ENCODE results near the gene PRKCA.
"Not testable (repeated sequence)": the region's sequence is repeated elsewhere in the genome, so short reads cannot be mapped to it uniquely, and the experiment has no call there.

PRKCA gene

DNA sequence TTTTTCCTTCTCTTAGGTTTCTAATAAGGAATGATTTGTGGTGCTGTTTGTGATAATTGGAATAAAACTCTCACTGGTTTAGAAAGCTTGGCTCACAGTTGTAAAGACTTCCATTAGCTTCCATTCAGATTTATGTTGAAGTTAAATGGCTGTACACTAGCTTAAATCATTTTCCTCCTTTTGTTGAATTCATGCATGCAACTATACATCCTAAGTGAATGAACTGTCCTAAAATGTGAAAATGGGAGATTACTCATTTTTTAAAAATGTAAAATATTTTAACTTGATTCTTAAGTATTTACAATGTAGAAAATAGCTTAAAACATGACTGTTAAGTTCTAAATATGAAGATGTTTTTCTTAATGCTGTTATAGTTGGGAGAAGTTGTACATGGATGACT is 15.2 kb downstream of the PRKCA start:
- no peak for TF ChIP-seq CTCF (conservative IDR thresholded peaks at IDR 0.05; ENCODE audit: low read depth, low read length)
- Histone ChIP-seq H3K27ac (no peak overlapping the region), H2AFZ (ENCODE audit: low read depth) (no peak overlapping the region)

GRCh38 chr17:66319226-66319625 is 16.8 kb downstream of the PRKCA start:
- Histone ChIP-seq H2AFZ (ENCODE audit: low read depth) (no peak overlapping the region), H3K4me3 (IDR thresholded peaks at IDR 0.05; ENCODE audit: insufficient read depth, low read depth, low read length) (no peak overlapping the region), H3K4me2 (no peak overlapping the region), H4K20me1 (ENCODE audit: insufficient read depth) (no peaks in the 10 kb centered on the region), H3K79me2 (ENCODE audit: insufficient read depth, low read depth) (no peaks in the 10 kb centered on the region), H3K36me3 (ENCODE audit: insufficient read depth) (no peaks in the 10 kb centered on the region), H3K9ac (no peak overlapping the region), H3K27me3 (ENCODE audit: insufficient read depth, low read depth) (no peaks in the 10 kb centered on the region), H3K4me1 (ENCODE audit: low read depth, poor library complexity, severe bottlenecking) (no peaks in the 10 kb centered on the region), H3K27ac (no peak overlapping the region)
- no peak for TF ChIP-seq CTCF (conservative IDR thresholded peaks at IDR 0.05; ENCODE audit: low read depth, low read length)

More for the DNA sequence above, 15.2 kb downstream of the PRKCA start:
- Histone ChIP-seq H3K4me2 (no peak overlapping the region), H3K27me3 (ENCODE audit: insufficient read depth, low read depth) (no peaks in the 10 kb centered on the region), H3K4me1 (ENCODE audit: low read depth, poor library complexity, severe bottlenecking) (no peaks in the 10 kb centered on the region), H3K36me3 (ENCODE audit: insufficient read depth) (no peaks in the 10 kb centered on the region), H3K79me2 (ENCODE audit: insufficient read depth, low read depth) (no peaks in the 10 kb centered on the region), H3K9ac (no peak overlapping the region), H4K20me1 (ENCODE audit: insufficient read depth) (no peaks in the 10 kb centered on the region), H3K4me3 (IDR thresholded peaks at IDR 0.05; ENCODE audit: insufficient read depth, low read depth, low read length) (no peak overlapping the region)

DNA sequence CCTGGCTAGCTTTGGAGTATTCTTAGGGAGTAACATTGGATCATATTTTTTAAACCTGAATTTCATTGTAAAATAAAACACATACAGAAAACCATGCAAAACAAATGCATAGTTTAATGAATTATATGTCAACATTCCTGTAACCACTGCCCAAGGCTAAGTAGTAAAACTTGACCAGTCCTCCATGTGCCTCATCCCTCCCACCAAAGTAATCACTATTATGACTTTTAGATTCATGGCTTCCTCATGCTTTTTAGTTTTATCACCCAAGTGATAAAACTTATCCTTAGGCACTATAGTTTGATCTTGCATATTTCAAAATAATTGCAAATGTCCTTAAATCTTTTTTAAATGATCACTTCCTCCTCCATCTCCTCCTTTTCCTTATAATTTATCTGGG is 20.4 kb downstream of the PRKCA start:
- H3K9ac ChIP-seq: no peak overlapping the region
- no peaks in the 10 kb centered on the region for H4K20me1 ChIP-seq (ENCODE audit: insufficient read depth)
- TF ChIP-seq CTCF (conservative IDR thresholded peaks at IDR 0.05; ENCODE audit: low read depth, low read length): no peak
- no peaks in the 10 kb centered on the region for H3K27me3 ChIP-seq (ENCODE audit: insufficient read depth, low read depth)
- H3K4me1 ChIP-seq (ENCODE audit: low read depth, poor library complexity, severe bottlenecking): no peaks in the 10 kb centered on the region
- no peak overlapping the region for H3K27ac ChIP-seq
- no peaks in the 10 kb centered on the region for H3K79me2 ChIP-seq (ENCODE audit: insufficient read depth, low read depth)
- H3K4me3 ChIP-seq (IDR thresholded peaks at IDR 0.05; ENCODE audit: insufficient read depth, low read depth, low read length): no peak overlapping the region
- no peak overlapping the region for H2AFZ ChIP-seq (ENCODE audit: low read depth)
- H3K4me2 ChIP-seq: no peak overlapping the region
- H3K36me3 ChIP-seq (ENCODE audit: insufficient read depth): no peaks in the 10 kb centered on the region

- H3K27me3 ChIP-seq (ENCODE audit: insufficient read depth, low read depth); H3K4me1 ChIP-seq (ENCODE audit: low read depth, poor library complexity, severe bottlenecking); H3K79me2 ChIP-seq (ENCODE audit: insufficient read depth, low read depth); H3K4me2 ChIP-seq; H3K4me3 ChIP-seq (IDR thresholded peaks at IDR 0.05; ENCODE audit: insufficient read depth, low read depth, low read length); H2AFZ ChIP-seq (ENCODE audit: low read depth); H3K27ac ChIP-seq; H4K20me1 ChIP-seq (ENCODE audit: insufficient read depth); H3K9ac ChIP-seq; H3K36me3 ChIP-seq (ENCODE audit: insufficient read depth): not testable (repeated sequence)
Observed at GRCh38 chr17:66324381-66325004, 22.1 kb downstream of the PRKCA start.

GRCh38 chr17:66326476-66327047 is 24.1 kb downstream of the PRKCA start:
- Histone ChIP-seq H4K20me1 (ENCODE audit: insufficient read depth) (no peaks in the 10 kb centered on the region), H3K4me3 (IDR thresholded peaks at IDR 0.05; ENCODE audit: insufficient read depth, low read depth, low read length) (no peak overlapping the region), H3K4me2 (no peak overlapping the region), H3K79me2 (ENCODE audit: insufficient read depth, low read depth) (no peaks in the 10 kb centered on the region), H3K36me3 (ENCODE audit: insufficient read depth) (no peaks in the 10 kb centered on the region), H3K27me3 (ENCODE audit: insufficient read depth, low read depth) (no peaks in the 10 kb centered on the region), H3K4me1 (ENCODE audit: low read depth, poor library complexity, severe bottlenecking) (no peaks in the 10 kb centered on the region), H3K27ac (no peak overlapping the region), H2AFZ (ENCODE audit: low read depth) (no peak overlapping the region), H3K9ac (no peak overlapping the region)
- TF ChIP-seq CTCF (conservative IDR thresholded peaks at IDR 0.05; ENCODE audit: low read depth, low read length): no peak
